ENCODE results near the gene C1orf226. TPM values are rescaled to one million over a fixed set of nuclear protein-coding genes. Genes with fewer than 3 reads are reported as not detected.

The C1orf226 gene
- total and polyA plus RNA-seq, 10 of the 15 experiments (the other 5 are each of a cell fraction or from before 2014, with no cell fraction given): not detected

GRCh38 chr1:162343470-162343869 is 38.1 kb upstream of the C1orf226 start (continued):
- no peak for TF ChIP-seq EED (IDR thresholded peaks at IDR 0.05; ENCODE audit: low read depth)
- no peak for TF ChIP-seq ZNF207 (IDR thresholded peaks at IDR 0.05; ENCODE audit: borderline replicate concordance)
- no peak for TF ChIP-seq BRCA1 (IDR thresholded peaks at IDR 0.05; ENCODE audit: low read depth, low read length)

- BruUV-seq (replicated peaks): no TSS peak
- FAIRE-seq (no peak), ATAC-seq (no peak), DNase-seq (ENCODE audit: low read depth, low spot score) (no peak)
- WGBS (ENCODE audit: insufficient coverage, insufficient replicate concordance, low lambda C conversion rate, missing lambda C conversion rate): 61% methylated on average over 3 of the region's 3 CpGs
- in situ Hi-C loops (cut with MboI): no loop called here
- no peaks in the 10 kb centered on the region for H4K20me1 ChIP-seq (ENCODE audit: control insufficient read depth, insufficient read depth)
- RAD21 ChIA-PET (ENCODE audit: unreplicated experiment): no interaction called here
- no peaks in the 10 kb centered on the region for H3K4me1 ChIP-seq (ENCODE audit: control insufficient read depth, insufficient read depth, low read length)
- SMC1A ChIA-PET (ENCODE audit: uncharacterized antibody, unreplicated experiment): interaction anchor here (1.5 kb wide), 1 partner anchor 10 kb away, joined by 5 read pairs; no protein-coding TSS in a partner anchor
- TF ChIP-seq HCFC1 (IDR thresholded peaks at IDR 0.05; ENCODE audit: low read length) (no peak), MXI1 (IDR thresholded peaks at IDR 0.05; ENCODE audit: low read depth, low read length) (no peak), MTA2 (IDR thresholded peaks at IDR 0.05; ENCODE audit: low read depth) (no peak), EP300 (IDR thresholded peaks at IDR 0.05; ENCODE audit: borderline replicate concordance in 1 of 2, control insufficient read depth in 1 of 2, low read depth in 2 of 2, low read length in 2 of 2) (no peak), CHD2 (IDR thresholded peaks at IDR 0.05; ENCODE audit: borderline replicate concordance, low read depth, low read length) (no peak), CEBPZ (IDR thresholded peaks at IDR 0.05; ENCODE audit: low read depth, low read length) (no peak), TAF1 (IDR thresholded peaks at IDR 0.05; ENCODE audit: borderline replicate concordance, low read depth, low read length) (no peak), ZNF274 (IDR thresholded peaks at IDR 0.05; ENCODE audit: insufficient read depth, insufficient read length) (no peak), WRNIP1 (IDR thresholded peaks at IDR 0.05; ENCODE audit: borderline replicate concordance, low read depth, low read length) (no peak)
- H2AFZ ChIP-seq (ENCODE audit: control insufficient read depth, low read depth, low read length): no peak overlapping the region
- H3K9me3 ChIP-seq (replicated peaks; ENCODE audit: control insufficient read depth, insufficient read depth, low read length): no peaks in the 10 kb centered on the region
- peaks cover 0 to 2% of the 10 kb centered on the region in 2 experiments; a peak in 2 of 4 replicates for H3K27me3 ChIP-seq (replicated peaks in 1 of 2; ENCODE audit: control insufficient read depth in 2 of 2, insufficient read depth in 2 of 2, low read length in 1 of 2)
- CTCF ChIA-PET: interaction anchor here (1.0 to 3.3 kb wide), 2 partner anchors 10 to 44 kb away, joined by 3 to 14 read pairs; no protein-coding TSS in a partner anchor
- H3K79me2 ChIP-seq (ENCODE audit: control insufficient read depth, insufficient read depth, low read length): no peaks in the 10 kb centered on the region
- H3K36me3 ChIP-seq (ENCODE audit: control insufficient read depth in 2 of 2, insufficient read depth in 2 of 2, low read length in 1 of 2): no peaks in the 10 kb centered on the region
- intact Hi-C loops (cut with micrococcal nuclease; ENCODE audit: unreplicated experiment): no loop called here
- H3K4me2 ChIP-seq (ENCODE audit: control insufficient read depth, insufficient read depth): no peak overlapping the region
- no peak overlapping the region for H3K4me3 ChIP-seq
- POLR2A ChIA-PET: no interaction called here
- no peak overlapping the region for H3K9ac ChIP-seq (ENCODE audit: control insufficient read depth, insufficient read depth, low read length)
- H3K27ac ChIP-seq (ENCODE audit: control insufficient read depth, insufficient read depth): no peak overlapping the region
Observed at GRCh38 chr1:162347281-162347680, 34.2 kb upstream of the C1orf226 start.
